Left lung (tissue), 10 donors: ENCODE results near the gene CACNA1A. TPM values are rescaled to one million over a fixed set of nuclear protein-coding genes. Genes with fewer than 3 reads are reported as not detected.

Source experiments
- ATAC-seq: fragments of 200-7000 bp; cut with Tn5 transposase; one replicate; pipeline ENCODE4 v1.9.1; 2020; ENCODE audit warnings: moderate library complexity
- DNase-seq, 4 donors: peaks; one replicate each; pipeline ENCODE4 v3.0.0-alpha.2; 2013 to 2020
- H3K27ac ChIP-seq, 2 donors: fragments of 200-600 bp; sonication (generic) in 1 of 2; one replicate each; pipeline versions ENCODE4 v1.5.0 to v1.8.0; 2020 to 2021
- H3K27me3 ChIP-seq, 2 donors: fragments of 200-600 bp; sonication (generic) in 1 of 2; one replicate each; pipeline versions ENCODE4 v1.5.0 to v1.8.0; 2020 to 2021
- H3K36me3 ChIP-seq, 2 donors: fragments of 200-600 bp; sonication (generic) in 1 of 2; one replicate each; pipeline versions ENCODE4 v1.5.0 to v1.8.0; 2020 to 2021
- H3K4me1 ChIP-seq, 2 donors: fragments of 200-600 bp; one replicate each; pipeline ENCODE4 v1.8.0; 2021
- H3K4me3 ChIP-seq, 2 donors: fragments of 200-600 bp; sonication (generic) in 1 of 2; one replicate each; pipeline versions ENCODE4 v1.5.0 to v1.8.0; 2020 to 2021; ENCODE audit warnings: mild to moderate bottlenecking in 1 of 2
- H3K9me3 ChIP-seq, 2 donors: fragments of 200-600 bp; sonication (generic) in 1 of 2; one replicate each; pipeline versions ENCODE4 v1.5.0 to v1.8.0; 2020 to 2021
- CTCF ChIP-seq, 2 donors: fragments of 200-600 bp; sonication (generic) in 1 of 2; IDR thresholded peaks; one replicate each; pipeline versions ENCODE4 v1.5.0 to v1.8.0; 2021; ENCODE audit warnings: antibody characterized with exemption in 2 of 2
- intact Hi-C, 2 donors: fragments of 100-400 bp; cut with DNase I; formaldehyde crosslinking; loops; one replicate each; pipeline versions ENCODE4 v1.11.2 to v1.14.2; 2022
- polyA plus RNA-seq, 6 donors: library from polyadenylated mRNA; unstranded; fragments of 120-200 nt; gene quantifications; one replicate each; pipeline ENCODE4 v1.2.1, GENCODE V29; 2013; ENCODE audit not compliant: insufficient read length in 6 of 6
- total RNA-seq, 2 donors: library from RNA; stranded (reverse); fragmentation: NEBNext Ultra II Directional; extraction: Animal tissue kit (Norgen Biotek cat#: 25700); gene quantifications; one replicate each; pipeline ENCODE4 v1.2.1, GENCODE V29; 2021
- donor health status: DM: no; HTN: yes; CAD: no.
- donor health status: DM: no; HTN: no; CAD: no.

The CACNA1A gene
- total and polyA plus RNA-seq, 8 donors: 0.20 to 5.4 (median 3.9) TPM

- no peaks in the 10 kb centered on the region for H3K36me3 ChIP-seq
- H3K27ac ChIP-seq: no peak overlapping the region
- no peak for DNase-seq
- no peaks in the 10 kb centered on the region for H3K4me1 ChIP-seq
- TF ChIP-seq CTCF (IDR thresholded peaks at IDR 0.05): no peak
- H3K27me3 ChIP-seq: peaks cover 3 to 53% of the 10 kb centered on the region in 2 donors
- intact Hi-C loops: no loop called here
- ATAC-seq: no peak
- no peaks in the 10 kb centered on the region for H3K9me3 ChIP-seq
- no peak overlapping the region for H3K4me3 ChIP-seq
Observed at GRCh38 chr19:13499692-13500091, 6.6 kb downstream of the CACNA1A start.

GRCh38 chr19:13493516-13494310 is 12.6 kb downstream of the CACNA1A start:
- no peak overlapping the region for H3K27ac ChIP-seq
- no peak overlapping the region for H3K4me3 ChIP-seq
- intact Hi-C loops: no loop called here
- DNase-seq (no peak), ATAC-seq (no peak)
- peaks cover 0 to 1% of the 10 kb centered on the region in 2 donors for H3K9me3 ChIP-seq
- H3K36me3 ChIP-seq: no peaks in the 10 kb centered on the region
- no peak for TF ChIP-seq CTCF (IDR thresholded peaks at IDR 0.05)
- no peaks in the 10 kb centered on the region for H3K4me1 ChIP-seq
- H3K27me3 ChIP-seq: peaks cover 0 to 29% of the 10 kb centered on the region in 2 donors

GRCh38 chr19:13492128-13492527 is 14.2 kb downstream of the CACNA1A start:
- H3K27me3 ChIP-seq: peaks cover 0 to 31% of the 10 kb centered on the region in 2 donors
- no peak for TF ChIP-seq CTCF (IDR thresholded peaks at IDR 0.05)
- no peak overlapping the region for H3K4me3 ChIP-seq
- no peak for DNase-seq
- intact Hi-C loops: no loop called here
- no peak overlapping the region for H3K27ac ChIP-seq
- ATAC-seq: no peak
- H3K4me1 ChIP-seq: no peaks in the 10 kb centered on the region
- H3K36me3 ChIP-seq: no peaks in the 10 kb centered on the region
- H3K9me3 ChIP-seq: peaks cover 0 to 1% of the 10 kb centered on the region in 2 donors

GRCh38 chr19:13487985-13488384 is 18.3 kb downstream of the CACNA1A start:
- no peaks in the 10 kb centered on the region for H3K4me1 ChIP-seq
- H3K36me3 ChIP-seq: no peaks in the 10 kb centered on the region
- H3K27me3 ChIP-seq: peaks cover 0 to 32% of the 10 kb centered on the region in 2 donors
- DNase-seq: no peak
- intact Hi-C loops: no loop called here
- H3K27ac ChIP-seq: no peak overlapping the region
- H3K9me3 ChIP-seq: peaks cover 0 to 6% of the 10 kb centered on the region in 2 donors
- no peak for TF ChIP-seq CTCF (IDR thresholded peaks at IDR 0.05)
- ATAC-seq: no peak
- no peak overlapping the region for H3K4me3 ChIP-seq

- Histone ChIP-seq H3K36me3 (no peaks in the 10 kb centered on the region), H3K27ac (no peak overlapping the region), H3K27me3 (peaks cover 0 to 8% of the 10 kb centered on the region in 2 donors), H3K4me1 (no peaks in the 10 kb centered on the region), H3K9me3 (peaks cover 0 to 7% of the 10 kb centered on the region in 2 donors), H3K4me3 (no peak overlapping the region)
- no peak for TF ChIP-seq CTCF (IDR thresholded peaks at IDR 0.05)
- intact Hi-C loops: no loop called here
- ATAC-seq: no peak
- peak in 2 of 4 donors; percentile 1 to 10 for DNase-seq
Observed at GRCh38 chr19:13484166-13484565, 22.1 kb downstream of the CACNA1A start.
